Endothelial cell of umbilical vein (primary cell): ENCODE data around the gene MAPK11. TPM values are rescaled to one million over a fixed set of nuclear protein-coding genes. Genes with fewer than 3 reads are reported as not detected.

Source experiments
- BruUV-seq: library from RNA; stranded (reverse); fragments of 400-500 nt; replicated peaks from 2 replicates; lab custom pipeline; 2021; lab: Mats Ljungman, UMichigan
- CTCF ChIA-PET: fragments of 300-600, 350-600 bp; sonication (Branson Sonifier 250); formaldehyde crosslinking; loops from one replicate; lab custom pipeline; 2021; ENCODE audit warnings: antibody characterized with exemption, inconsistent platforms; lab: Charles Lee
- POLR2A ChIA-PET: fragments of 300-600, 350-600 bp; sonication (Branson Sonifier 250); formaldehyde crosslinking; loops from one replicate; lab custom pipeline; 2021; ENCODE audit warnings: antibody characterized with exemption, inconsistent platforms; lab: Charles Lee
- DNase-seq: peaks from one replicate; pipeline ENCODE4 v3.0.0-alpha.2; 2011; ENCODE audit warnings: low read depth, low spot score
- FAIRE-seq: peaks from 2 replicates; lab custom pipeline; 2011; peaks lifted over from hg19 to GRCh38; lab: Jason Lieb, UNC
- H2AFZ ChIP-seq: 2 replicates; pipeline ENCODE4 v1.6.0; 2012; ENCODE audit warnings: low read depth, low read length, control low read depth, inconsistent platforms
- H3K27ac ChIP-seq: 2 replicates; pipeline ENCODE4 v1.5.1; 2011; ENCODE audit warnings: low read depth, mild to moderate bottlenecking, control low read depth, low read length, moderate library complexity; ENCODE audit not compliant: insufficient read depth
- H3K27me3 ChIP-seq, 2 experiments: 2 replicates each; pipeline versions ENCODE4 v1.6.0 to v1.6.1; 2011; ENCODE audit warnings: low read length in 2 of 2, mixed read lengths in 1 of 2; ENCODE audit not compliant: control insufficient read depth in 2 of 2, insufficient read depth in 2 of 2
- H3K36me3 ChIP-seq, 2 experiments: 2 replicates in 1 of 2; 3 replicates in 1 of 2; pipeline ENCODE4 v1.5.1; 2011; ENCODE audit warnings: low read length in 2 of 2, mild to moderate bottlenecking in 1 of 2, moderate library complexity in 1 of 2; ENCODE audit not compliant: control insufficient read depth in 2 of 2, insufficient read depth in 2 of 2; ENCODE audit errors: extremely low read depth in 1 of 2
- H3K4me1 ChIP-seq: 3 replicates; pipeline ENCODE4 v1.5.1; 2011; ENCODE audit warnings: mild to moderate bottlenecking, low read length; ENCODE audit not compliant: control insufficient read depth, insufficient read depth; ENCODE audit errors: extremely low read depth
- H3K4me2 ChIP-seq: 2 replicates; pipeline ENCODE4 v1.6.1; 2011; ENCODE audit warnings: low read length, control low read depth, mixed read lengths; ENCODE audit not compliant: insufficient read depth
- H3K4me3 ChIP-seq, 3 experiments: fragments of 200-600 bp in 1 of 3; sonication (generic), shearing (Covaris generic) in 1 of 3; replicated peaks in 1 of 3; 2 replicates each; pipeline ENCODE4 v1.5.1; 2011 to 2016; ENCODE audit warnings: control low read depth in 3 of 3, low read length in 3 of 3, mild to moderate bottlenecking in 2 of 3, inconsistent platforms in 1 of 3, low read depth in 1 of 3, moderate library complexity in 1 of 3; ENCODE audit not compliant: insufficient read depth in 1 of 3
- H3K79me2 ChIP-seq: 2 replicates; pipeline ENCODE4 v1.6.0; 2012; ENCODE audit warnings: low read length, inconsistent platforms; ENCODE audit not compliant: control insufficient read depth, insufficient read depth
- H3K9ac ChIP-seq: replicated peaks from 2 replicates; pipeline ENCODE3; 2011; ENCODE audit warnings: low read length, control low read depth; ENCODE audit not compliant: insufficient read depth; ENCODE audit errors: extremely low read depth
- H3K9me1 ChIP-seq: replicated peaks from 3 replicates; pipeline ENCODE4 v1.6.0; 2011; ENCODE audit warnings: mild to moderate bottlenecking, low read length; ENCODE audit not compliant: control insufficient read depth, insufficient read depth; ENCODE audit errors: extremely low read depth
- H3K9me3 ChIP-seq: replicated peaks from 2 replicates; pipeline ENCODE4 v1.5.1; 2012; ENCODE audit warnings: low read length, inconsistent platforms; ENCODE audit not compliant: control insufficient read depth, insufficient read depth
- H4K20me1 ChIP-seq: replicated peaks from 2 replicates; pipeline ENCODE3; 2011; ENCODE audit warnings: mild to moderate bottlenecking, low read length; ENCODE audit not compliant: control insufficient read depth, insufficient read depth; ENCODE audit errors: extremely low read depth
- EZH2 ChIP-seq: IDR thresholded peaks from 2 replicates; pipeline ENCODE4 v1.6.1; 2012; ENCODE audit warnings: borderline replicate concordance, low read depth, mild to moderate bottlenecking, moderate library complexity, low read length, inconsistent platforms; ENCODE audit not compliant: severe bottlenecking
- FOS ChIP-seq: IDR thresholded peaks from 2 replicates; pipeline ENCODE4 v1.6.1; 2011; ENCODE audit warnings: mild to moderate bottlenecking, low read length, moderate library complexity, borderline replicate concordance; ENCODE audit not compliant: insufficient read depth
- GATA2 ChIP-seq: IDR thresholded peaks from 2 replicates; pipeline ENCODE4 v1.7.0; 2011; ENCODE audit warnings: low read depth, mild to moderate bottlenecking, moderate library complexity, mixed read lengths, low read length; ENCODE audit not compliant: insufficient read length, insufficient read depth
- JUN ChIP-seq: IDR thresholded peaks from 2 replicates; pipeline ENCODE4 v1.6.1; 2011; ENCODE audit warnings: borderline replicate concordance, low read depth; ENCODE audit not compliant: insufficient read length, insufficient read depth
- MYC ChIP-seq: IDR thresholded peaks from one replicate; pipeline ENCODE4 v1.6.1; 2011; ENCODE audit warnings: mild to moderate bottlenecking, low read depth, low read length
- POLR2A ChIP-seq: IDR thresholded peaks from 2 replicates; pipeline ENCODE4 v1.6.1; 2012; ENCODE audit warnings: low read depth, mild to moderate bottlenecking, control low read depth, low read length
- POLR2AphosphoS5 ChIP-seq: IDR thresholded peaks from 2 replicates; pipeline ENCODE4 v1.6.1; 2012; ENCODE audit warnings: low read depth, mild to moderate bottlenecking, control low read depth, low read length, moderate library complexity; ENCODE audit not compliant: insufficient read depth
- dilution Hi-C: fragments of 300-500 bp; cut with MboI; formaldehyde crosslinking; loops from one replicate; pipeline ENCODE4 v1.15.0; 2019; ENCODE audit warnings: low sequenced_read_pairs; ENCODE audit not compliant: extremely low pct_ligation_motif_present
- intact Hi-C: fragments of 100-400 bp; cut with micrococcal nuclease; formaldehyde crosslinking; loops from one replicate; pipeline ENCODE4 v1.10.0; 2022
- polyA plus RNA-seq, 4 experiments: library from polyadenylated mRNA; depleted of rRNA in 3 of 4; stranded (reverse) in 3 of 4; unstranded in 1 of 4; fragments of >200 nt; gene quantifications; 2 replicates each; pipeline versions ENCODE4 v1.2.1 to v1.2.3, GENCODE V29; 2011 to 2012; ENCODE audit warnings: missing spikeins in 1 of 4
- total RNA-seq: library from RNA; stranded (reverse); gene quantifications from 2 replicates; pipeline ENCODE4 v1.2.3, GENCODE V29; 2021
- TF ChIP-seq, protein P1 (sequence below), 2 donors: IDR thresholded peaks; 1 replicate in 1 of 2; 2 replicates in 1 of 2; pipeline ENCODE4 v1.5.1; 2011; ENCODE audit warnings: low read length in 2 of 2, mild to moderate bottlenecking in 2 of 2, moderate library complexity in 2 of 2, control low read depth in 1 of 2, inconsistent platforms in 1 of 2, low read depth in 1 of 2; ENCODE audit not compliant: insufficient read depth in 1 of 2; ENCODE audit errors: extremely low read depth in 1 of 2
- TF ChIP-seq, protein P2 (sequence below): IDR thresholded peaks from 2 replicates; pipeline ENCODE4 v1.6.1; 2011; ENCODE audit not compliant: insufficient read depth, insufficient read length

Gene MAPK11
- total and polyA plus RNA-seq, 2 donors (not counting 3 experiments of a cell fraction or from before 2014, with no cell fraction given): 22.8 to 26.3 TPM

DNA sequence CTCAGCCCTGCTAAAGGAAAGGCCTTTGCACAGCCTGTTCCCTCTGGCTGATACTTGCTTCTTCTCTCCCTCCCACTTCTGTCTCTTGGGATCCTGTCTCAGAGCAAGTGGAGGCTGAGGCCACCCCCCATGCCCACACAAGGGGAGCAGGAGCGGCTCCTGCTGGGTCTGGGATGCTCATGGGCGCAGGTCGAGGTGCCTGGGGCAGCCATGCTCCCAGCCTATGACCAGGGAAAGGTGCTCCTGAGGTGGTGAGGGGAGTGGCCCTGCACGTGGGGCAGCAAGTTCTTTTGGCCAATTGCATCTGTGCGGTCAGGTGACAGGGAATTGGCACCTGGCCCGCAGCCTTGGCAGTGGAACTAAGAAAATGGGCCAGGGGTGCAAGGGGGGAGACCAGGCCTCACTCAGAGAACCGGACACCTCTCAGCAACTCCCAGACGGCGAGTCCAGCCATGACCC, 1.5 kb downstream of the MAPK11 start:
- BruUV-seq: no TSS peak
- H3K9me1 ChIP-seq: no peaks in the 10 kb centered on the region
- CTCF ChIA-PET: interaction anchor here (4.7 kb wide), 1 partner anchor 17 kb away, joined by 40 read pairs; the partner anchor contains the start of gene HDAC10
- H3K27ac ChIP-seq: no peak overlapping the region
- no peak overlapping the region for H2AFZ ChIP-seq
- peaks cover 0 to 4% of the 10 kb centered on the region in 2 experiments for H3K36me3 ChIP-seq
- DNase-seq (no peak), FAIRE-seq (no peak)
- no peak for TF ChIP-seq POLR2A
- TF ChIP-seq FOS: no peak
- TF ChIP-seq EZH2: no peak
- no peak for TF ChIP-seq JUN
- TF ChIP-seq, protein P1, sequence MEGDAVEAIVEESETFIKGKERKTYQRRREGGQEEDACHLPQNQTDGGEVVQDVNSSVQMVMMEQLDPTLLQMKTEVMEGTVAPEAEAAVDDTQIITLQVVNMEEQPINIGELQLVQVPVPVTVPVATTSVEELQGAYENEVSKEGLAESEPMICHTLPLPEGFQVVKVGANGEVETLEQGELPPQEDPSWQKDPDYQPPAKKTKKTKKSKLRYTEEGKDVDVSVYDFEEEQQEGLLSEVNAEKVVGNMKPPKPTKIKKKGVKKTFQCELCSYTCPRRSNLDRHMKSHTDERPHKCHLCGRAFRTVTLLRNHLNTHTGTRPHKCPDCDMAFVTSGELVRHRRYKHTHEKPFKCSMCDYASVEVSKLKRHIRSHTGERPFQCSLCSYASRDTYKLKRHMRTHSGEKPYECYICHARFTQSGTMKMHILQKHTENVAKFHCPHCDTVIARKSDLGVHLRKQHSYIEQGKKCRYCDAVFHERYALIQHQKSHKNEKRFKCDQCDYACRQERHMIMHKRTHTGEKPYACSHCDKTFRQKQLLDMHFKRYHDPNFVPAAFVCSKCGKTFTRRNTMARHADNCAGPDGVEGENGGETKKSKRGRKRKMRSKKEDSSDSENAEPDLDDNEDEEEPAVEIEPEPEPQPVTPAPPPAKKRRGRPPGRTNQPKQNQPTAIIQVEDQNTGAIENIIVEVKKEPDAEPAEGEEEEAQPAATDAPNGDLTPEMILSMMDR (IDR thresholded peaks at IDR 0.05; ENCODE audit: extremely low read depth in 1 of 2, insufficient read depth in 1 of 2, low read depth in 1 of 2, low read length in 2 of 2): no peak
- TF ChIP-seq, protein P2, sequence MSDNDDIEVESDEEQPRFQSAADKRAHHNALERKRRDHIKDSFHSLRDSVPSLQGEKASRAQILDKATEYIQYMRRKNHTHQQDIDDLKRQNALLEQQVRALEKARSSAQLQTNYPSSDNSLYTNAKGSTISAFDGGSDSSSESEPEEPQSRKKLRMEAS: no peak
- no peak for TF ChIP-seq POLR2AphosphoS5
- TF ChIP-seq GATA2: no peak
- no peak for TF ChIP-seq MYC
- H3K79me2 ChIP-seq: no peaks in the 10 kb centered on the region
- no peaks in the 10 kb centered on the region for H4K20me1 ChIP-seq
- H3K4me3 ChIP-seq: no peak overlapping the region
- POLR2A ChIA-PET: no interaction called here
- no peaks in the 10 kb centered on the region for H3K27me3 ChIP-seq
- intact Hi-C loops (no loop called here), dilution Hi-C loops (no loop called here)
- peaks cover 12% of the 10 kb centered on the region for H3K4me1 ChIP-seq
- no peak overlapping the region for H3K9ac ChIP-seq
- H3K4me2 ChIP-seq: no peak overlapping the region
- no peaks in the 10 kb centered on the region for H3K9me3 ChIP-seq
